Keratinocyte (primary cell): ENCODE measurements around the gene ZNF280A.

Source experiments
- EZH2 ChIP-seq: IDR thresholded peaks from one replicate; pipeline ENCODE4 v1.6.1; 2012; ENCODE audit warnings: inconsistent platforms, mild to moderate bottlenecking, low read length, moderate library complexity
- TF ChIP-seq, protein P1 (sequence below), 3 experiments: IDR thresholded peaks in 1 of 3; conservative IDR thresholded peaks in 1 of 3; optimal IDR thresholded peaks in 1 of 3; 2 replicates in 2 of 3; 3 replicates in 1 of 3; pipeline versions ENCODE3 to v1.5.1; 2011; ENCODE audit warnings: low read length in 3 of 3, mild to moderate bottlenecking in 3 of 3, moderate library complexity in 2 of 3, control low read depth in 1 of 3, inconsistent platforms in 1 of 3; ENCODE audit not compliant: insufficient read depth in 2 of 3; ENCODE audit errors: extremely low read depth in 1 of 3

DNA sequence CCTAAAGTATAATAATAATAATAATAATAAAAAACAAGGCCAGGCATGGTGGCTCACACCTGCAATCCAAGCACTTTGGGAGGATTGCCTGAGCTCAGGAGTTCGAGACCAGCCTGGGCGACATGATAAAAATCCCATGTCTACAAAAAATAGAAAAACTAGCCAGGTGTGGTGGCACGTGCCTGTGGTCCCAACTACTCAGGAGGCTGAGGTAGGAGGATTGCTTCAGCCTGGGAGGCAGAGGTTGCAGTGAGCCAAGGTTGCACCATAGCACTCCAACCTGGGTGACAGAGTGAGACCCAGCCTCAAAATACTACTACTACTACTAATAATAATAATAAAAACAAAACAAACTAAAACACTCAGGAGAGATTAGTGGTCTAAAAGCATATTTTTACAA lies 15.6 kb upstream of the ZNF280A start:
- no peak for TF ChIP-seq EZH2
- TF ChIP-seq, protein P1, sequence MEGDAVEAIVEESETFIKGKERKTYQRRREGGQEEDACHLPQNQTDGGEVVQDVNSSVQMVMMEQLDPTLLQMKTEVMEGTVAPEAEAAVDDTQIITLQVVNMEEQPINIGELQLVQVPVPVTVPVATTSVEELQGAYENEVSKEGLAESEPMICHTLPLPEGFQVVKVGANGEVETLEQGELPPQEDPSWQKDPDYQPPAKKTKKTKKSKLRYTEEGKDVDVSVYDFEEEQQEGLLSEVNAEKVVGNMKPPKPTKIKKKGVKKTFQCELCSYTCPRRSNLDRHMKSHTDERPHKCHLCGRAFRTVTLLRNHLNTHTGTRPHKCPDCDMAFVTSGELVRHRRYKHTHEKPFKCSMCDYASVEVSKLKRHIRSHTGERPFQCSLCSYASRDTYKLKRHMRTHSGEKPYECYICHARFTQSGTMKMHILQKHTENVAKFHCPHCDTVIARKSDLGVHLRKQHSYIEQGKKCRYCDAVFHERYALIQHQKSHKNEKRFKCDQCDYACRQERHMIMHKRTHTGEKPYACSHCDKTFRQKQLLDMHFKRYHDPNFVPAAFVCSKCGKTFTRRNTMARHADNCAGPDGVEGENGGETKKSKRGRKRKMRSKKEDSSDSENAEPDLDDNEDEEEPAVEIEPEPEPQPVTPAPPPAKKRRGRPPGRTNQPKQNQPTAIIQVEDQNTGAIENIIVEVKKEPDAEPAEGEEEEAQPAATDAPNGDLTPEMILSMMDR (optimal IDR thresholded peaks at IDR 0.05 in 1 of 3, IDR thresholded peaks at IDR 0.05 in 1 of 3, conservative IDR thresholded peaks at IDR 0.05 in 1 of 3; ENCODE audit: extremely low read depth in 1 of 3, insufficient read depth in 2 of 3, low read length in 3 of 3), result no peak
